ENCODE measurements around the gene SLC6A18. TPM values are rescaled to one million over a fixed set of nuclear protein-coding genes. Genes with fewer than 3 reads are reported as not detected.

The SLC6A18 gene
- total RNA-seq, 4 donors from 2014 or later: not detected

GRCh38 chr5:1245905-1246576 is 20.9 kb downstream of the SLC6A18 start:
- WGBS, 2 donors: 60% methylated on average over 2 of the region's 58 CpGs; no CpG with 5 or more reads in 1 of the 2 donors
- Histone ChIP-seq H3K27me3 (peaks cover 0 to 71% (median 6%) of the 10 kb centered on the region in 4 donors), H3K4me3 (no peak overlapping the region), H3K27ac (no peak overlapping the region), H3K9me3 (no peaks in the 10 kb centered on the region), H3K4me1 (no peaks in the 10 kb centered on the region), H3K36me3 (no peaks in the 10 kb centered on the region)
- intact Hi-C loops (cut with DNase I): no loop called here
- DNase-seq: no peak
- TF ChIP-seq CTCF (IDR thresholded peaks at IDR 0.05) (no peak), POLR2A (IDR thresholded peaks at IDR 0.05) (no peak)

- Histone ChIP-seq H3K36me3 (no peaks in the 10 kb centered on the region), H3K4me1 (no peaks in the 10 kb centered on the region), H3K27ac (no peak overlapping the region), H3K9me3 (no peaks in the 10 kb centered on the region), H3K4me3 (no peak overlapping the region), H3K27me3 (peaks cover 0 to 75% (median 6%) of the 10 kb centered on the region in 4 donors)
- no peak for TF ChIP-seq CTCF (IDR thresholded peaks at IDR 0.05)
- no peak for TF ChIP-seq POLR2A (IDR thresholded peaks at IDR 0.05)
- intact Hi-C loops (cut with DNase I): no loop called here
- no peak for DNase-seq
- 7 to 8% methylated on average over 18 of the region's 43 CpGs for WGBS, 2 donors
Measured at GRCh38 chr5:1246711-1247431, 21.7 kb downstream of the SLC6A18 start.

GRCh38 chr5:1247811-1248210 is 22.6 kb downstream of the SLC6A18 start:
- H3K27me3 ChIP-seq: peaks cover 0 to 78% (median 6%) of the 10 kb centered on the region in 4 donors
- no peak for DNase-seq
- H3K9me3 ChIP-seq: no peaks in the 10 kb centered on the region
- no peak overlapping the region for H3K27ac ChIP-seq
- intact Hi-C loops (cut with DNase I): no loop called here
- TF ChIP-seq POLR2A (IDR thresholded peaks at IDR 0.05) (no peak), CTCF (IDR thresholded peaks at IDR 0.05) (no peak)
- H3K4me3 ChIP-seq: no peak overlapping the region
- 59 to 83% methylated on average over 2 of the region's 6 CpGs for WGBS, 2 donors
- no peaks in the 10 kb centered on the region for H3K36me3 ChIP-seq
- no peaks in the 10 kb centered on the region for H3K4me1 ChIP-seq

GRCh38 chr5:1249366-1250280 is 24.4 kb downstream of the SLC6A18 start:
- Histone ChIP-seq H3K36me3 (no peaks in the 10 kb centered on the region), H3K27me3 (peaks cover 0 to 60% (median 6%) of the 10 kb centered on the region in 4 donors), H3K4me3 (no peak overlapping the region), H3K4me1 (no peaks in the 10 kb centered on the region), H3K27ac (no peak overlapping the region), H3K9me3 (no peaks in the 10 kb centered on the region)
- intact Hi-C loops (cut with DNase I): no loop called here
- TF ChIP-seq POLR2A (IDR thresholded peaks at IDR 0.05): no peak
- TF ChIP-seq CTCF (IDR thresholded peaks at IDR 0.05): no peak
- DNase-seq: no peak
- 53 to 78% methylated on average over 8 to 11 of the region's 29 CpGs for WGBS, 2 donors

Data from esophagus squamous epithelium (tissue), 5 donors.